HG02610 (cell line): ENCODE data around the gene CALML3.
"Not testable (repeated sequence)": the region's sequence is repeated elsewhere in the genome, so short reads cannot be mapped to it uniquely, and the experiment has no call there.

ENCODE experiments used
- ATAC-seq: cut with Tn5 transposase; IDR thresholded peaks from one replicate; pipeline ENCODE4 v1.9.1; 2021; ENCODE audit warnings: mild to moderate bottlenecking, moderate library complexity; ENCODE audit not compliant: unreplicated experiment

CALML3 gene

DNA sequence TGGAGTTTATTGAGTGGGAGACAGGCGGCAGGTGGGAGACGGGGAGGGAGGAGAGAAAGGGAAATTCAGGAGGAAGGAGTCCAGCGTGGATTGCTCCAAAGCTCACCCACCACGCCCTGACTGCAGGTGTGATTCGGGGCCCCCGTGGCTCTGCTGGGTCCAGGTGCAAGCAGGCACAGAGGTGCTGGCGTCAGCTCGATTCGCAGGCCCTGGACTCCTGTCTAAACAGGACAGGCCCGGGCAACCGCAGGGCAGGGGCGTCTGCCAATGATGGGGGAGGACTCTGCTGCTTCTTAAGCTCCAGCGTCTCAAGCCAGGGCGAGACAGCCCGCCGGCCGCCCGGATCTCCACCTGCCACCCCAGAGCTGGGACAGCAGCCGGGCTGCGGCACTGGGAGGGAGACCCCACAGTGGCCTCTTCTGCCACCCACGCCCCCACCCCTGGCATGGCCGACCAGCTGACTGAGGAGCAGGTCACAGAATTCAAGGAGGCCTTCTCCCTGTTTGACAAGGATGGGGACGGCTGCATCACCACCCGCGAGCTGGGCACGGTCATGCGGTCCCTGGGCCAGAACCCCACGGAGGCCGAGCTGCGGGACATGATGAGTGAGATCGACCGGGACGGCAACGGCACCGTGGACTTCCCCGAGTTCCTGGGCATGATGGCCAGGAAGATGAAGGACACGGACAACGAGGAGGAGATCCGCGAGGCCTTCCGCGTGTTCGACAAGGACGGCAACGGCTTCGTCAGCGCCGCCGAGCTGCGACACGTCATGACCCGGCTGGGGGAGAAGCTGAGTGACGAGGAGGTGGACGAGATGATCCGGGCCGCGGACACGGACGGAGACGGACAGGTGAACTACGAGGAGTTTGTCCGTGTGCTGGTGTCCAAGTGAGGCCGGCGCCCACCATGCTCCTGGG is at the start of gene CALML3:
Gene CALML3 (plus strand): TSS at position 321 of the 920 bp plus-strand sequence. CDS start 125 bp downstream, at position 446.
- no peak for ATAC-seq

GRCh38 chr10:5475088-5475487 is 49.7 kb upstream of the CALML3 start:
- ATAC-seq = not testable (repeated sequence)

GRCh38 chr10:5475974-5476807 is 48.6 kb upstream of the CALML3 start:
- ATAC-seq = not testable (repeated sequence)

GRCh38 chr10:5476918-5477525 is 47.7 kb upstream of the CALML3 start:
- ATAC-seq = no peak

DNA sequence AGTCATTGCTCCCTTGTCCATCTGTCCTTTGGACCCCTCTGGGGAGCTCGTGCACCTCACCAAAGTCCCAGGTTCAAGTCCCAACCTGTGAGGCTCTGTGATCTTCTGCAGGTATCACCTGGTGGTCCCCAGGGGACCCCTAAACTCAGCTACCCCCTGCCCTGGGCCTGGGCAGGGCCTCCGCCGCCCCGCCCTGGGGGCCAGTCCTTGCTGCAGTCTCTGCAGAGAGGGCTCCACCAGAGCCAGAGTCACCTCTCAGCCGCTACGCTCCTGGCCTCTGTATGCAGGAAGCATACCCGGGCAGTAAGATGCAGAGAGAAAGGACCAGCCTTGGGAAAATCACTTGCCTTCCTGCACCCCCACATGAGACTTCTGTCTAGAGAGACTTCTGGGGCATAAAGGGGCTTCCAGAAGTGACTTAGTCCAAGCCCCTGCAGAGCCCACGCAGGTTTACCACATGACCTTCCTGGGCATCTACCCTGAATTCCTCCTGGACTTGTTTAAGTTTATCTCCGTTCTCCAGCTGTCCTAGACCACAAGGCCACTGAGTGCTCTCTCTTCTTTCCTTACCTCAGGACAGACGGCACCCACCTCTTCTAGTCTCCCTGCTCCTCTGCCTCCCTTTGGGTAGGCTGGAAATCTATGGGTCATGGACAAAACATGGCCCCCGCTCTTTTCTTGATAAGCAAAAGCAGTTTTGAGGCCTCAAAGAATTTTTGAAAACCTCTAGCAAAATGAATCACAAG is 46.6 kb upstream of the CALML3 start:
- no peak for ATAC-seq

- ATAC-seq = no peak
Measured at GRCh38 chr10:5478694-5479305, 46.0 kb upstream of the CALML3 start.

GRCh38 chr10:5479481-5480161 is 45.1 kb upstream of the CALML3 start:
- ATAC-seq = no peak

GRCh38 chr10:5480162-5480941 is 44.4 kb upstream of the CALML3 start:
- no peak for ATAC-seq

- no peak for ATAC-seq
Measured at GRCh38 chr10:5481121-5481520, 43.6 kb upstream of the CALML3 start.

DNA sequence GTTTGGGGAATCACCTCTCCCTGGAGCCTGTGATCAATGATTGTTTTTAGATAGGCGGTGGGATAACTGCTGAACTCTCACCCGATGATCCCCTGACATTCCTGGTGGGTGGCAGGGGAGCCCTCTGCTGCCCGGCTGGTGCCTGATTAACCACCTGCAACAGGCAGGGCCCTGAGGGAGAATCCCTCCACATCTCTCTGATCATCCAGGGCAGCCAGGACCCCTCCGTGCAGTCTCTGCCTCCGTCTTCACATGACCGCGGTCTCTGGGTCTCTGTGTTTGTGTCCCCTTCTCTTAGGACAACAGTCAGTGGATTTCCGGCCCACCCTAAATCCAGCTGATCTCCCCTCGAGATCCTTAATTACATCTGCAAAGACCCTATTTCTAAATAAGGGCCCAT is 42.7 kb upstream of the CALML3 start:
- no peak for ATAC-seq

DNA sequence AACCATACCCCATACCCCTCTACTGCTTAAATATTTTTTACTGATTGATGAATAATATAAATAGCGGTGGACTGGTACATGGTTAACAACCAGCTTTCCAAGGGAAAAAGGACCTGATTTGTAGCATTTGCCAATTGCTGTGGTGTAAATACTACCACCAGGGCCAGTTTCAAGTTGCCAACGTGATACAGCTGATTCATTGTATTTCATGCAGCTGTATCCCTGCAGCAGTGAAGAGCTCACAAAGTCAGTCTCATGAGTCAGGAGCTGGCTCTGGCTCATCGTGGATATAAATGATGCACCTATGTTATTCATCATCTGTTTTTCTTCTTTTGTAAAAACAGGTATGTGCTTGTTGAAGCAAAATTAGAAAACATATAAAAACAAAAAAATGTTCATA is 40.6 kb upstream of the CALML3 start:
- no peak for ATAC-seq

DNA sequence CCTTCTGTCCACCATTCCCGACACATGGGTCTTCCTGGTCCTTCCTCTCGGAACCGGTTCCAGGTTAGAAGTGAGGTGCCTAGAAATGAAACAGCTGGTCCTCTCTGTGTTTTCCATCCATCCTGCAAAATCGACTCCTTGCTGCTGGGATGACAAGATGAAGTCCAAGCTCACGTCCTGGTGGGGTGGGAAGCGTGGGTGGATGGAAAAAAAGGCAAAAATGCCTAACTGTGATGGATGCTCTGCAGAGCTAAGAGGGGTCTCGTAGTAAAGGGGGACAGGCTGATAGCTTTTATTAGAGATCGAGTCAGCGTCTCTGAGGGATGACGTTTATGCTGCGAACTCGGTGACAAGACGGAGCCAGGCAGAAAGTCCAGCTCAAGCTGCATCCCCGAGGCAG is 39.5 kb upstream of the CALML3 start:
- no peak for ATAC-seq

DNA sequence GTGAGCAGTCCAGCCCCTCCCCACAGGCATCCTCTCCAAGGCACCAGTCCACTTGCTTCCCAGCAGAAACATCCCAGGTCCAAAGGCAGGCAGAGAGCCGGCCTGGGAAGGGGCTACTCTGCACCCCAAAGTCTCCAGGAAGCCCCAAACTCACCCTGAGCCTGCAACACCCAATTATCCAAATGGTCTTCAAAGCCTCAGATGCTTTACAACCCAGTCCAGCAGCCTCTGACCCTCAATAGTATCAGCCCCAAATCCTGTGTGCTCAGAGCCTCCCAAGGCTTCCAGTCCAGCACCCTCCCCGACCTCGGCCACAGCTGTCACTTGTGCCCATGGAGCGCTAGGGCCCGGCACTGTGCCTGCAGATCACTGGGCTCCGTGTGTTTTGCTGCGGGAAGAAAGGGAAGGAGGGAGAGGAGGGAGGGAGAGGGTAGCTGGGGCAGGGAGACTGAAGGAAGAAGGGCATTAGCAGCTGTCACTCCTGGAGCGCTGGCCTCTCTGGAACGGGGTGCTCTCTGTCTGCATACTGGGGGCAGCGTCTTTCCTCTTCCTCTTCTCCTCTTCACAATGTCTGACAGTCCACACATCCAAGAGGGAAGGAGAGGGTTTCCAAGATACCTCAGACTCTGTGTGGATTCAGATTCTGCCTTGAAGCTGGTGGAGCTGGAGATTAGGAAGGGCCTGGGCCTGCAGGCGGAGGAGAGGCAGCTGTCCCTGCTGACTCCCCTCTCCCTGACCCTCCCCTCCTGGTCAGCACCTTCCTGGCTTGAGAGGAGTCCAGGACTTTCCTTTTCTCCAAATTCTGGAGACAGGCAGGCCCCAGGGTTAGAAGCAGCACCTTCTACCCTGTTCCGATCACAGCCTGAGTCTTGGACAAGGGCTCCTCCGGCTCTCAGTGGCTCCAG is 38.6 kb upstream of the CALML3 start:
- ATAC-seq = no peak

- ATAC-seq = no peak
Measured at GRCh38 chr10:5486853-5487235, 37.9 kb upstream of the CALML3 start.

GRCh38 chr10:5488272-5489161 is 36.2 kb upstream of the CALML3 start:
- ATAC-seq = no peak

DNA sequence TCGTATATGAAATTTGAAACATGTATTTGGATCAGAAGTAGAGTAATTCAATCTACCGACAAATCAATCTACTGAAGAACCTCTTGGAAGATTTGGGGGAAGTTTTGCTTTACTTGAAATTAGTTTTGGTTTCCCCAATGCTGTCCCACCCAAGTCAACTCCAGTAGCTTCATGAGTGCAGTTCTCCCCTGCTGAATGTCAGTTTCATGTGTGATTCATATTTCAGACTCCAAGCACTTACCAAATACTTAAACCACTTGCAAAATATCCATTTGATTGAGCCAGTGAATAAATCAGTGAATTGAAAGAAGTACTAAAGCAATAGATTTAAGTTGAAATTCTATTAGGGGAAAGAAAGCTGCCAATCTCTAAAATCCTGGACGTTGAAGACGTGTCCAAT is 34.7 kb upstream of the CALML3 start:
- ATAC-seq = no peak
